WTC11 (cell line): ENCODE measurements around the gene PLA2G5.

Experiments used
- CREB1 ChIP-seq: sonication (generic); formaldehyde crosslinking; IDR thresholded peaks from 2 replicates; pipeline ENCODE4 v1.8.0; 2023; ENCODE audit warnings: mild to moderate bottlenecking, missing genetic modification reagents
- CREM ChIP-seq: sonication (generic); formaldehyde crosslinking; IDR thresholded peaks from 2 replicates; pipeline ENCODE4 v1.8.1; 2022; ENCODE audit warnings: mild to moderate bottlenecking, missing genetic modification reagents, moderate library complexity
- FOXK1 ChIP-seq: sonication (generic); formaldehyde crosslinking; IDR thresholded peaks from 2 replicates; pipeline ENCODE4 v1.8.0; 2022; ENCODE audit warnings: mild to moderate bottlenecking, moderate library complexity, missing genetic modification reagents
- JUN ChIP-seq: sonication (generic); formaldehyde crosslinking; IDR thresholded peaks from 2 replicates; pipeline ENCODE4 v1.8.0; 2023; ENCODE audit warnings: mild to moderate bottlenecking, missing genetic modification reagents
- OVOL2 ChIP-seq: fragments of 250-450 bp; sonication (Bioruptor Pico); IDR thresholded peaks from 2 replicates; pipeline ENCODE4 v1.9.0; 2021; ENCODE audit warnings: mild to moderate bottlenecking, borderline replicate concordance
- SP1 ChIP-seq: sonication (generic); formaldehyde crosslinking; conservative IDR thresholded peaks from 2 replicates; pipeline ENCODE4 v1.8.1; 2022; ENCODE audit warnings: missing genetic modification reagents
- TP53 ChIP-seq: sonication (generic); formaldehyde crosslinking; IDR thresholded peaks from 2 replicates; pipeline ENCODE4 v1.8.1; 2023; ENCODE audit warnings: mild to moderate bottlenecking, missing genetic modification reagents
- ZNF232 ChIP-seq: sonication (generic); formaldehyde crosslinking; IDR thresholded peaks from 2 replicates; pipeline ENCODE4 v1.8.0; 2022; ENCODE audit warnings: mild to moderate bottlenecking, missing genetic modification reagents
- TF ChIP-seq, protein P1 (sequence below): fragments of 200-600 bp; IDR thresholded peaks from 2 replicates; pipeline ENCODE4 v1.8.0; 2022; ENCODE audit warnings: antibody characterized with exemption
- TF ChIP-seq, protein P2 (sequence below): sonication (generic); formaldehyde crosslinking; IDR thresholded peaks from 2 replicates; pipeline ENCODE4 v1.8.1; 2023; ENCODE audit warnings: mild to moderate bottlenecking, missing genetic modification reagents, borderline replicate concordance
- TF ChIP-seq, protein P3 (sequence below): sonication (generic); formaldehyde crosslinking; IDR thresholded peaks from 2 replicates; pipeline ENCODE4 v1.8.1; 2022; ENCODE audit warnings: mild to moderate bottlenecking, missing genetic modification reagents, moderate library complexity, borderline replicate concordance
- TF ChIP-seq, protein P4 (sequence below): sonication (generic); formaldehyde crosslinking; IDR thresholded peaks from 2 replicates; pipeline ENCODE4 v1.8.1; 2023; ENCODE audit warnings: mild to moderate bottlenecking, missing genetic modification reagents
- TF ChIP-seq, protein P5 (sequence below): sonication (generic); formaldehyde crosslinking; IDR thresholded peaks from 2 replicates; pipeline ENCODE4 v1.8.0; 2022; ENCODE audit warnings: mild to moderate bottlenecking, missing genetic modification reagents

DNA sequence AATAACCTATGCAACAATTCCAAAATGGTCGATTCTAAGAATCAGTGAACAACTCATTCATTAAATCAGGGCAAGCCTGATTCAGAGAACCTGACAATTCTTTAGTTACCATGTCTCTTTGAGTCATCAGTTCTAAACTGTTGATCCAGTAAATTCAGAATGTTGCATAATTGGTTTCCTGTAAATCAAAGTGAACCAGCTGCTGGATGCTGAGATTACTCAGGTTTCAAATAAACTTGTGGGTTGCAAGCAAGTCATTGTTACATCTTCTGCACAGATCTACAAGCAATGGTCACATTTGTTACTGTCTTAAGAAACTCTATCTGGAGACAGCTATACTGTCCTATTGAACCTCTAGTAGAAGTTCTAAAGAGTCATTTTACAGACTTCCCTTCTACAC is 32.9 kb downstream of the PLA2G5 start:
- TF ChIP-seq TP53 (CRISPR knock-in tag) (no peak), FOXK1 (CRISPR knock-in tag) (no peak), ZNF232 (CRISPR knock-in tag) (no peak), OVOL2 (CRISPR knock-in tag) (no peak), CREM (CRISPR knock-in tag) (no peak), JUN (no peak), CREB1 (no peak), SP1 (CRISPR knock-in tag) (no peak)
- TF ChIP-seq, protein P1, sequence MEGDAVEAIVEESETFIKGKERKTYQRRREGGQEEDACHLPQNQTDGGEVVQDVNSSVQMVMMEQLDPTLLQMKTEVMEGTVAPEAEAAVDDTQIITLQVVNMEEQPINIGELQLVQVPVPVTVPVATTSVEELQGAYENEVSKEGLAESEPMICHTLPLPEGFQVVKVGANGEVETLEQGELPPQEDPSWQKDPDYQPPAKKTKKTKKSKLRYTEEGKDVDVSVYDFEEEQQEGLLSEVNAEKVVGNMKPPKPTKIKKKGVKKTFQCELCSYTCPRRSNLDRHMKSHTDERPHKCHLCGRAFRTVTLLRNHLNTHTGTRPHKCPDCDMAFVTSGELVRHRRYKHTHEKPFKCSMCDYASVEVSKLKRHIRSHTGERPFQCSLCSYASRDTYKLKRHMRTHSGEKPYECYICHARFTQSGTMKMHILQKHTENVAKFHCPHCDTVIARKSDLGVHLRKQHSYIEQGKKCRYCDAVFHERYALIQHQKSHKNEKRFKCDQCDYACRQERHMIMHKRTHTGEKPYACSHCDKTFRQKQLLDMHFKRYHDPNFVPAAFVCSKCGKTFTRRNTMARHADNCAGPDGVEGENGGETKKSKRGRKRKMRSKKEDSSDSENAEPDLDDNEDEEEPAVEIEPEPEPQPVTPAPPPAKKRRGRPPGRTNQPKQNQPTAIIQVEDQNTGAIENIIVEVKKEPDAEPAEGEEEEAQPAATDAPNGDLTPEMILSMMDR: no peak
- TF ChIP-seq, protein P2, sequence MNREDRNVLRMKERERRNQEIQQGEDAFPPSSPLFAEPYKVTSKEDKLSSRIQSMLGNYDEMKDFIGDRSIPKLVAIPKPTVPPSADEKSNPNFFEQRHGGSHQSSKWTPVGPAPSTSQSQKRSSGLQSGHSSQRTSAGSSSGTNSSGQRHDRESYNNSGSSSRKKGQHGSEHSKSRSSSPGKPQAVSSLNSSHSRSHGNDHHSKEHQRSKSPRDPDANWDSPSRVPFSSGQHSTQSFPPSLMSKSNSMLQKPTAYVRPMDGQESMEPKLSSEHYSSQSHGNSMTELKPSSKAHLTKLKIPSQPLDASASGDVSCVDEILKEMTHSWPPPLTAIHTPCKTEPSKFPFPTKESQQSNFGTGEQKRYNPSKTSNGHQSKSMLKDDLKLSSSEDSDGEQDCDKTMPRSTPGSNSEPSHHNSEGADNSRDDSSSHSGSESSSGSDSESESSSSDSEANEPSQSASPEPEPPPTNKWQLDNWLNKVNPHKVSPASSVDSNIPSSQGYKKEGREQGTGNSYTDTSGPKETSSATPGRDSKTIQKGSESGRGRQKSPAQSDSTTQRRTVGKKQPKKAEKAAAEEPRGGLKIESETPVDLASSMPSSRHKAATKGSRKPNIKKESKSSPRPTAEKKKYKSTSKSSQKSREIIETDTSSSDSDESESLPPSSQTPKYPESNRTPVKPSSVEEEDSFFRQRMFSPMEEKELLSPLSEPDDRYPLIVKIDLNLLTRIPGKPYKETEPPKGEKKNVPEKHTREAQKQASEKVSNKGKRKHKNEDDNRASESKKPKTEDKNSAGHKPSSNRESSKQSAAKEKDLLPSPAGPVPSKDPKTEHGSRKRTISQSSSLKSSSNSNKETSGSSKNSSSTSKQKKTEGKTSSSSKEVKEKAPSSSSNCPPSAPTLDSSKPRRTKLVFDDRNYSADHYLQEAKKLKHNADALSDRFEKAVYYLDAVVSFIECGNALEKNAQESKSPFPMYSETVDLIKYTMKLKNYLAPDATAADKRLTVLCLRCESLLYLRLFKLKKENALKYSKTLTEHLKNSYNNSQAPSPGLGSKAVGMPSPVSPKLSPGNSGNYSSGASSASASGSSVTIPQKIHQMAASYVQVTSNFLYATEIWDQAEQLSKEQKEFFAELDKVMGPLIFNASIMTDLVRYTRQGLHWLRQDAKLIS: no peak
- TF ChIP-seq, protein P3, sequence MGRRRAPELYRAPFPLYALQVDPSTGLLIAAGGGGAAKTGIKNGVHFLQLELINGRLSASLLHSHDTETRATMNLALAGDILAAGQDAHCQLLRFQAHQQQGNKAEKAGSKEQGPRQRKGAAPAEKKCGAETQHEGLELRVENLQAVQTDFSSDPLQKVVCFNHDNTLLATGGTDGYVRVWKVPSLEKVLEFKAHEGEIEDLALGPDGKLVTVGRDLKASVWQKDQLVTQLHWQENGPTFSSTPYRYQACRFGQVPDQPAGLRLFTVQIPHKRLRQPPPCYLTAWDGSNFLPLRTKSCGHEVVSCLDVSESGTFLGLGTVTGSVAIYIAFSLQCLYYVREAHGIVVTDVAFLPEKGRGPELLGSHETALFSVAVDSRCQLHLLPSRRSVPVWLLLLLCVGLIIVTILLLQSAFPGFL (CRISPR knock-in tag): no peak
- TF ChIP-seq, protein P4, sequence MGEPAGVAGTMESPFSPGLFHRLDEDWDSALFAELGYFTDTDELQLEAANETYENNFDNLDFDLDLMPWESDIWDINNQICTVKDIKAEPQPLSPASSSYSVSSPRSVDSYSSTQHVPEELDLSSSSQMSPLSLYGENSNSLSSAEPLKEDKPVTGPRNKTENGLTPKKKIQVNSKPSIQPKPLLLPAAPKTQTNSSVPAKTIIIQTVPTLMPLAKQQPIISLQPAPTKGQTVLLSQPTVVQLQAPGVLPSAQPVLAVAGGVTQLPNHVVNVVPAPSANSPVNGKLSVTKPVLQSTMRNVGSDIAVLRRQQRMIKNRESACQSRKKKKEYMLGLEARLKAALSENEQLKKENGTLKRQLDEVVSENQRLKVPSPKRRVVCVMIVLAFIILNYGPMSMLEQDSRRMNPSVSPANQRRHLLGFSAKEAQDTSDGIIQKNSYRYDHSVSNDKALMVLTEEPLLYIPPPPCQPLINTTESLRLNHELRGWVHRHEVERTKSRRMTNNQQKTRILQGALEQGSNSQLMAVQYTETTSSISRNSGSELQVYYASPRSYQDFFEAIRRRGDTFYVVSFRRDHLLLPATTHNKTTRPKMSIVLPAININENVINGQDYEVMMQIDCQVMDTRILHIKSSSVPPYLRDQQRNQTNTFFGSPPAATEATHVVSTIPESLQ (CRISPR knock-in tag): no peak
- TF ChIP-seq, protein P5, sequence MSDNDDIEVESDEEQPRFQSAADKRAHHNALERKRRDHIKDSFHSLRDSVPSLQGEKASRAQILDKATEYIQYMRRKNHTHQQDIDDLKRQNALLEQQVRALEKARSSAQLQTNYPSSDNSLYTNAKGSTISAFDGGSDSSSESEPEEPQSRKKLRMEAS (CRISPR knock-in tag): no peak
